Measurements from ENCODE around the gene GPR82.

GPR82 gene

GRCh38 chrX:41737065-41737464, 13.1 kb downstream of the GPR82 start:
- TF ChIP-seq CTCF (IDR thresholded peaks at IDR 0.05; ENCODE audit: low read length) (no peak), EZH2 (IDR thresholded peaks at IDR 0.05; ENCODE audit: borderline replicate concordance, low read length) (no peak)
- H3K9me3 ChIP-seq (ENCODE audit: low read length), result no peaks in the 10 kb centered on the region
- H3K27me3 ChIP-seq (ENCODE audit: insufficient read depth, low read length), result no peaks in the 10 kb centered on the region
- H3K27ac ChIP-seq (ENCODE audit: low read depth, low read length, poor library complexity, severe bottlenecking), result peak overlapping the region; percentile 94
- no peaks in the 10 kb centered on the region for H3K9me2 ChIP-seq (ENCODE audit: low read depth, low read length)
- H3K4me3 ChIP-seq (ENCODE audit: low read depth, low read length, poor library complexity, severe bottlenecking), result no peak overlapping the region
- no peaks in the 10 kb centered on the region; the same call in 1 of the 2 replicates for H3K36me3 ChIP-seq (ENCODE audit: insufficient read depth, low read length)
- H3F3A ChIP-seq (ENCODE audit: insufficient read depth, low read length), result 0 out of 2 replicates have a peak, but pooled peaks cover 4% of the 10 kb centered on the region
- no peak overlapping the region for H2AFZ ChIP-seq (ENCODE audit: low read length)
- H3K4me1 ChIP-seq (ENCODE audit: insufficient read depth, low read length, severe bottlenecking), result peaks cover 47% of the 10 kb centered on the region
- H3K4me2 ChIP-seq (ENCODE audit: low read length), result peak overlapping the region; percentile 16; the same call in 1 of the 2 replicates
- H4K20me1 ChIP-seq (ENCODE audit: insufficient read depth, low read length), result no peaks in the 10 kb centered on the region
- H3K9ac ChIP-seq (ENCODE audit: low read length), result peak overlapping the region; percentile 38; the same call in 1 of the 2 replicates
- no peaks in the 10 kb centered on the region for H3K79me2 ChIP-seq (ENCODE audit: insufficient read depth, low read length)

GRCh38 chrX:41739871-41740270, 15.9 kb downstream of the GPR82 start:
- no peaks in the 10 kb centered on the region for H3K27me3 ChIP-seq (ENCODE audit: insufficient read depth, low read length)
- H2AFZ ChIP-seq (ENCODE audit: low read length), result no peak overlapping the region
- H3K4me1 ChIP-seq (ENCODE audit: insufficient read depth, low read length, severe bottlenecking), result peaks cover 28% of the 10 kb centered on the region
- H3F3A ChIP-seq (ENCODE audit: insufficient read depth, low read length), result no peaks in the 10 kb centered on the region
- no peak for TF ChIP-seq CTCF (IDR thresholded peaks at IDR 0.05; ENCODE audit: low read length)
- TF ChIP-seq EZH2 (IDR thresholded peaks at IDR 0.05; ENCODE audit: borderline replicate concordance, low read length), result no peak
- H3K9ac ChIP-seq (ENCODE audit: low read length), result no peak overlapping the region
- H3K9me2 ChIP-seq (ENCODE audit: low read depth, low read length), result no peaks in the 10 kb centered on the region
- H3K79me2 ChIP-seq (ENCODE audit: insufficient read depth, low read length), result no peaks in the 10 kb centered on the region
- no peak overlapping the region for H3K4me3 ChIP-seq (ENCODE audit: low read depth, low read length, poor library complexity, severe bottlenecking)
- H3K9me3 ChIP-seq (ENCODE audit: low read length), result no peaks in the 10 kb centered on the region
- no peaks in the 10 kb centered on the region for H4K20me1 ChIP-seq (ENCODE audit: insufficient read depth, low read length)
- H3K27ac ChIP-seq (ENCODE audit: low read depth, low read length, poor library complexity, severe bottlenecking), result no peak overlapping the region
- H3K36me3 ChIP-seq (ENCODE audit: insufficient read depth, low read length), result no peaks in the 10 kb centered on the region; the same call in 1 of the 2 replicates
- H3K4me2 ChIP-seq (ENCODE audit: low read length), result no peak overlapping the region

- Histone ChIP-seq H3K4me1 (ENCODE audit: insufficient read depth, low read length, severe bottlenecking) (no peaks in the 10 kb centered on the region), H4K20me1 (ENCODE audit: insufficient read depth, low read length) (no peaks in the 10 kb centered on the region), H3K36me3 (ENCODE audit: insufficient read depth, low read length) (no peaks in the 10 kb centered on the region), H2AFZ (ENCODE audit: low read length) (no peak overlapping the region), H3K4me2 (ENCODE audit: low read length) (no peak overlapping the region), H3K9me2 (ENCODE audit: low read depth, low read length) (no peaks in the 10 kb centered on the region), H3K9ac (ENCODE audit: low read length) (no peak overlapping the region), H3K4me3 (ENCODE audit: low read depth, low read length, poor library complexity, severe bottlenecking) (no peak overlapping the region), H3K27me3 (ENCODE audit: insufficient read depth, low read length) (no peaks in the 10 kb centered on the region), H3F3A (ENCODE audit: insufficient read depth, low read length) (no peaks in the 10 kb centered on the region), H3K9me3 (ENCODE audit: low read length) (no peaks in the 10 kb centered on the region), H3K79me2 (ENCODE audit: insufficient read depth, low read length) (no peaks in the 10 kb centered on the region), H3K27ac (ENCODE audit: low read depth, low read length, poor library complexity, severe bottlenecking) (no peak overlapping the region)
- TF ChIP-seq EZH2 (IDR thresholded peaks at IDR 0.05; ENCODE audit: borderline replicate concordance, low read length) (no peak), CTCF (IDR thresholded peaks at IDR 0.05; ENCODE audit: low read length) (no peak)
These were observed 26.7 kb downstream of the GPR82 start for GRCh38 chrX:41750716-41751115.
